Stimulated activated CD4-positive, alpha-beta T cell treated with anti-CD3 and anti-CD28 coated beads, Interleukin-4, amount 100 ng/mL, for 48 hours (primary cell): ENCODE results near the gene RPS6KA5.
"Not testable (repeated sequence)": the region's sequence is repeated elsewhere in the genome, so short reads cannot be mapped to it uniquely, and the experiment has no call there.

Experiments
- DNase-seq, 2 donors: peaks; one replicate each; pipeline ENCODE4 v3.0.0-alpha.2; 2020; ENCODE audit warnings: low read depth in 2 of 2

Gene RPS6KA5

DNA sequence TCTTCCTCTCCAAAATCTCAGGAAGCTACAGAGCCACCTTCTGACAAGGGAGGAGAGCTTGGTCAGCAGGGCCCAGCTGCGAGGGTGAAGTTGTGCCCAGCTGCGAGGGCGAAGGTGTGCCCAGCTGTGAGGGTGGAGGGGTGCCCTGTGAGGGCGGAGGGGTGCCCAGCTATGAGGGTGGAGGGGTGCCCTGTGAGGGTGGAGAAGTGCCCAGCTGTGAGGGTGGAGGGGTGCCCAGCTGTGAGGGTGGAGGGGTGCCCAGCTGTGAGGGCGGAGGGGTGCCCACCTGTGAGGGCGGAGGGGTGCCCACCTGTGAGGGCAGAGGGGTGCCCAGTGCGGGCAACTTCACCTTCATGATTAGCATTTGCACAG is 223.8 kb downstream of the RPS6KA5 start:
- DNase-seq, result no peak

DNA sequence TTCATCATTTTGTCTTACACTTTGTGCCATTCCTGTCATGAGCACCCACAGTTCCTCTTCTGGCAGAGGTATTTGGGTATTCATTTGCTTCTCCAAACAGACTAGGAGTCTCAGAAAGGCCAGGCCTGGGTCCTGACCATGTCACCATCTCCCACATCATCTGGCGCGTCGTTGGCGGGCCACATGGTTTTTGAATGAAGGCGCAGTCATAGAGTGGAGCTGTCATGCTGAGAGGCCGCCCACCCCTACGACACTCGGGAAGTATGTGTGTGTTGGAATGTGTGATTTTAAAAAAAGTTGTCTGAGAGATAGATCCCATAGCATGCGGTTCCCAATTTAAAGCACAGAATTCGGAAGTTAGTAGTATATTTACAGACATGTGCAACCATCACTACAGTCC is 228.6 kb downstream of the RPS6KA5 start:
- no peak for DNase-seq

DNA sequence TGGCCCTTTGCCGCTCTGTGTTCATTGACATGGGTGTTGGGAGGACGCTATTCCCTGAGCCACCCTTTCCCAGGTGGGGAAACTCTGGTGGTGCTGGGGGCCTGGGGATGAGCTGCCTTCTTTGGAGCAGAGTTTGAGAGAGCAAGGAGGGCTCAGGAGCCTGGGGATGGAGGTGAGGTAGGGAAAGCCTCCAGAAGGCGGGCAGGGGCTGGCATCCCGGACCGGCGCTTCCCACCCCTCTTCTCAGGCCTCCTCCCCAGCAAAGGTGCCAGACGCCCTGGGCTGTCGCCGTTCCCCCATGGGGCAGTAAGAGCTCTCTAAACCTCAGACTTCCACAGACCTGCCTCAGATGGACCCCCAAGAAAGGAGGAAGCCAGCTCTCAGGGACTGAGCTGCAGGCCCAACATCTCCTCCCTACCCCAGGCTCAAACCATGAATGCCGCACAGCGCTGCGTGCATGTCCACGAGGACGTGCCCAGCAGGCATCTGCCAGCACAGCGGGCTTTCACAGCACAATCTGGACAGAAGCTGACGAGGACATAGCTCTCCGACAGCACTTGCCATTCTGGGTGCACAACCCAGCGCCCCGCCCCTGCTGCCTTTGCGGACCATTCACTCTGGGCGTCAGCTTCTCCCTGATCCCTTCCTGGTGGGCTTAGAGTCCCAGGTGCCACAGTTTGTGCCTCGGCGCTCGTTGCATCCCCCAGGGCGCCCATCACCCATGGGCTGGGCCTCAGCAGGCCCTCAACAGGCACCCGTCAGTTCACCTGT is 229.3 kb downstream of the RPS6KA5 start:
- DNase-seq, result no peak

DNA sequence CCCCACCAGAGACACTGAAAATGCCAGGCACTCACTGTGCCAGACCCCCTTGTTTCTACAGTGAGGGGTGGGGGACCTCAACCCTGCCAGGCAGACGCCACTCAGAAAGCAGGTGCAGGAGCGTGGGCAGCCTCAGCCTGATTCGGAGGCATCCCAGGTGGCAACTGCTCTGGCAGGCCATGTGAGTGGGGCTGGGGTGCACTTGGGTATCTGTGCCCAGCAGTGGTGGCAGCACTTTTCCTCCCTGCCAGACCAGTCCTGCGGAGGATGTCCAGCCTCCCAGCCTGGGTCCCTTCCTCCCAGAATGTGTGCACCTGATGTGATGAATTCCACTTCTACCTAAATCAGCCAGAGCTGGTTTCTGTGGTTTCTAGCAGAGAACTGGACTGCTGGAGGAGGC is 230.8 kb downstream of the RPS6KA5 start:
- no peak for DNase-seq

DNA sequence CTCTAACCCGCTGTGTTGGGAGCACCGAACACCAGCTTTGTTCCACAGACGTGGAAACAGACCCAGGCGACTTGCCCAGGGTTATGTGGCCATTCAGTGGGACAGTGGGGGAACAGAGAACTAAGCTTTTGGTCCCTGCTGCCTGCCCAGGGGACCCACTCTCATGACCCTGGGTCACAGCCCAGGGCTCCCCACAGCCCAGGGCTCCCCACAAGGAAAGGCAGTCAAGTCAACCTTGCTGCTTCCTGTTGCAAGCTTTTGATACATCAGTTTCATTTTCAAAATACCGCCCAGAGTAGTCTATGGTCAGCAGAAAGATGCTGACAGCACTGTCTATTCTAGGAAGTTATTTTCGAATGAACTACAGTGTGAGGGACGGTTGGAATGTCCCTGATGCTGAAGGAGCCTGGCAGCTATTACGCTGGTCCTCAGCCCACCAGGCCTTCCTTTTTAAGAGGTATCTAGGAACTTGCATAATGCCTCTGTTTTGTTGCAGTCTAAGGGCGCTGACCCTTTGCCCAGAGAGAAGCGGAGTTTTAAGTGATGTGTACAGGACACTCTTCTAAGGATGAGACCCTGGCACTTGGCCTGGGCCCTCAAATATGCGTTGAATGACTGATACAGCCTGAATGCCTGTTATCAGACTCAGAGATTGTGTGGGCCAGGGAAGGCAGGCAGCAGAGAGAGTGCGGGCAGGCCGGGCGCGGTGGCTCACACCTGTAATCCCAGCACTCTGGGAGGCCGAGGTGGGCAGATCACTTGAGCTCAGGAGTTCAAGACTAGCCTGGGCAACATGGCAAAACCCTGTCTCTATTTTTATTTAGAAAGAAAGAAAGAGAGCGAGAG is 231.6 kb downstream of the RPS6KA5 start:
- DNase-seq, result no peak

DNA sequence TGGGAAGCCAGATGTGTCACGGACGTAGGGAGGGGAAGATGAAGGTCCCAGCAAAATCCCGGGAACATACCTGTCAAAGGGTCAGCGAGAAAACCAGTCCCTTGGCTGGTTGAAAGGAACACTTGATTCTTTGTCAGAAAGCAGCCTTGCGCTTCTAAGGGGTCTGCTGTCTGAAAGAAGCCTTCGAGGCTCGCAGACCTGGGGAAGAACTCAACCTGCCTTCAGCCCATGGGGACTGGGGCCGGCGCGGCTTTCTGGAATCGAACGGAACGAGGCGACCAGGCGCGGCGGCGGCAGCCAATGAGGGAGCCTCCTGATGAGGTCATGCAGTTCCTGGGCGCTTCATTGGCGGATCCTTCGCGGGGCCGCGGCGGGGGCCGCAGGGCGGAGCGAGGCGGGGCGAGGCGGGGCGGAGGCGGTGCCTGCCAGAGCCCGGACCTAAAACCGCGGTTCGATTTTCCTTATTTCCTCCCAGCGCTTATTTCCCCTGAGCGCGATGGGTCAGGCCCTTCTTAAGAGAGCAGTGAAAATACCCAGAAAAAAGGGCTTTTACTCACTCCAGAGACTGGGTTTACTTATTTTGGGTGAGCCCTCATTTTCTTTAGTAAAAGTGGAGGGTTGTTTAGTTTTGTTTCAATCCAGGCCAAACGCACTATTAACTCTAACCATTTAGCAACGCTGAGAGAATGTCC is 232.4 kb downstream of the RPS6KA5 start:
- peak; percentile 87 to 91 for DNase-seq

DNA sequence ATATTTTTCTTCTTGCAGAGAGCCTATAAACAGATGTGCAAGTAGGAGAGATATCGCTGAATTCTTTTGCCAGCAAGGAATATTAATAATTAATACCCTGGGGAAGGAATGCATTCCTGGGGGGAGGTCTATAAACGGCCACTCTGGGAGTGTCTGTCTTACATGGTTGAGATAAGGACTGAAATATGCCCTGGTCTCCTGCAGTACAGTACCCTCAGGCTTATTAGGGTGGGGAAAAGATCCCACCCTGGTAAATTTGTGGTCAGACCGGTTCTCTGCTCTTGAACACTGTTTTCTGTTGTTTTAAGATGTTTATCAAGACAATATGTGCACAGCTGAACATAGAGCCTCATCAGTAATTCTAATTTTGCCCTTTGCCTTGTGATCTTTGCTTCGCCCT is 236.9 kb downstream of the RPS6KA5 start:
- not testable (repeated sequence) for DNase-seq

DNA sequence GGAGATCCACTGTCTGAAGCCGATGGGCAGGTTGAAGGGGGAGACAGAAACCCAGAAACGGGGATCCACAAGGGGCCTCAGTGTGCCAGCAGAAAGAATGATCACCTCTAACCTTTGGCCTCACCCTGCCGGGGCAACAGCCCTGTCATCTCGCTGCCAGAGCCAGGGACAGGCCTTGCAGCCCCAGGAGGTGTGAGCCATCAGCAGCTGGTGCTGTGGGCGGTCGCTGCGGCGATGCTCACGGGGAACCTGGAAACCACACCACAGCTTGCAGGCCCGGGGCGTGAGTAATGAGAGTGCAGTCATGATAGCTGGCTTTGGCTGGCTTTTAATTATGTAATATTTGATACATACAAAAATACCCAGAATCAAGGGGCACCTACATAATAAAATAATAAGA is 239.5 kb downstream of the RPS6KA5 start:
- DNase-seq, result peak; percentile 69 to 76

DNA sequence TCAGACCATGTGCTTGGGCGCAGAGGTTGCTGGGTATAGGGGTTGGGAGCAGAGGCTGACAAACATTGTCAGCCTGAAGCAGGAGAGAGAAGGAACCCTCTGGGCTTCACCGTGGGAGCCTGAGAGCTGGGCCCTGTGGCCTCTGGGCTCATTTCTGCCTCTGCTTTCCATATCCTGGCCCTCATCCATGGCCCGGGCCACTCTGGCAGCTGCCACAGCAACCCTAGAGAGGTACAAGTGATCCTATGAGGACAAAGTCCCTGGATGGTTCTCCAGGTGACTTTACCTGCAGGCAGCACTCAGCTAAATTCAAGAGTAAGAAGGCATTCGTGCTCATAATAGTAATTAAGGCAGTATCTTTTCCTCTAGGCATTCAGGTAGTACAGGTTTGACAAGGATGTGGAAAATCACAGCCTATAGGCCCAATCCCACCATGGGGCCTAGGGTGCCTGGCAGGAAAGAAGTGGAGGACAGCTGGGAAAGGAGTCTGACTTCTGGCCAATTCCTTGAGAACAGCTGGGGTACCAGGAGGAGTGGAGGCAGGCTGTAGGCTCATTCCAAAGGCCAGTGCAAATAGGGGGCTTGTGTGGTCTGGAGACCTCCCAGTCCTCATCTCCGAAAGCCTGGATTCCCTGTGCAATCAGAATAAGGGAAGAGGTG is 240.6 kb downstream of the RPS6KA5 start:
- no peak for DNase-seq

DNA sequence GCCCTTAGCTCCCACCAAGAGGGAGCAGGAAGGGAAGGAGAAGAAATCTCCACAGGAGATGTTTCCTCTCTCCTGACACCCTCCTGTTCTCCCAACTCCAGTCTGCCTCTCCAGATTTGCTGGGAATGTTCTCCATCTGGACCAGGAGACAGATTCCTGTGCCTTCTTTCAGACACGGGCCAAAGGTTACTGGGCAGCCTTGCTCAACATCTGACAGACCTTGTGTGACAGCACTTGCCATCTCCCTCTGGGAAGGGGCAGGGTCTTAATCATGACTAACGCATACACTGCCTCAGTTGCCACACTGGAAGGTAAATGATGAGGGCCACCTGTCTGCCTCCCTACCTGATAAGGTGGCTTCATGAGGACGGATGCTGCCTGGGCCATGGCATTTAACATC is 241.7 kb downstream of the RPS6KA5 start:
- no peak for DNase-seq

DNA sequence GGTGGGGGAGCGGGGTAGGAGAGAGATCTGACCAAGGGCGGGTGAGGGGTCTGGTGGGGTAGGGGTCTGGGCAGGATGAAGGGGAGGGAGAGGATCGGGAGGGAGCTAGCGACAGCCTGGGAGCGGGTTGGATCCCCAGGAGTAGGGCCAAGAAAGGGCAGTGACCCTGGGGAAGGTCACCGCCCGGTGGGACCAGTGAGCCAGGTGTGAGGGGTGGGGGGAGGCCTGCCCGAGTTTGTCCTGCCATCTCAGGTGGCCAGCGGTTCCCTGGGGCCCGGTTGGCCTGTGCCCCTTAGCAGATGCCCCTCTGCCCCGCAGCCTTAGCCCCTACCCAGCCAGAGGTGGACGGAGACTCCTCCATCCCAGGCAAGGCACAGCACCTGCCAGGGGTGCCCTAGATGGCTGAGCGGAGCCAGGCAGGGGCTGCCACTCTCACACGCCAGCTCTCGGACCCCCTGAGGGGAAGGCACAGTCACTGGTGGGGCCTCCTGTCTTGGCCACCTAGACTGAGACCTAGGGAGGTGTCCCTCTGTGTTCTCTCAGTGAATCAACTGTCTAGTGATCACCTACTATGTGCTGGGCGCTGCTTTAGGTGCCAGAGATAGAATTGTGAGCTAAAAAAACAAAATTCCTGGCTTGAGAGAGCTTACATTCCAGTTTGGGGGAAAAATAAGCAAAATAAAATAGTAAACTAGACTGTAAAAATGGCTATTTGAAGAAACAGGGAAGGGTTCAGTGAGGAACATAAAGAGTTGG is 243.6 kb downstream of the RPS6KA5 start:
- no peak for DNase-seq

DNA sequence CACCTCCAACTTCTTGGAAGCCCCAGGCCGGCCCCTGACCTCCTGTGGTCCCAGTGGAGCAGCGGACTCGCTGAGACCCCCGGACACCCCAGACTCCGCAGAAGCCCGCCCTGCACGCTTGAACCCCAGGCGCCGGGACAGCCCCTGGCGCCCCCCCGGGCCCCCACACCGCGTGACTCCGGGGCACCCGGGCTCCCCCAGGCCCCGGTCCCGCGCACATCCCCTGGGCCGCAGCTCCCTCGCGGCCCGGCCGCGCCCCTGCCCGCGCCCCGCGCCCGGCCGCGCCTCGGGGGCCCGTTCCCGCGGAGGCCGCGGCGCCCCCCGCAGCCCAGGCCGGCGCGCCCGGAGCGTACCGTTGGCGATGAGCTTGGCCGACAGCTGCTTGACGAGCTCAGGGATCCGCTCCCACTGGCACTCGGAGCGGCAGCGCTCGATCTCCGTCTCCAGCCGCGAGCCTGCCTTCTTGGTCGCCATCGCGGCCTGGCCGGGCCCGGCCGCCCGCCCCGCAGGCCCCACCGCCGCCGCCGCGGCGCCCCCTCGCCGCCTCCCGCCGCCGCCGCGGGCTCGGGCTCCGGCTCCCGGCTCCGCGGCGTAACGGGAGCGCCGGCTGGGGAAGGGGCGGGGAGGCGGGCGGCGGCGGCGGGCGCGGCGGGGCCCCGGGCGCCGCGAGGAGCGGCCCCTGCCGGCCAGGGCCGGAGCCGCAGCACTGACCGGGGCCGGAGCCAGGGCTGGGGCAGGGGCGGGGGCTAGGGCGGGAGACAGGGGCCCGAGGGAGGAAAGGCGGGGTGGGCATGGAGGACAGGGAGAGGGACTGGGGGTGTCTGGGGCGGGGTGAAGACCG is 244.4 kb downstream of the RPS6KA5 start, which contains the start of gene TTC7B:
TTC7B (minus strand) TSS at position 609 of the 841 bp plus-strand sequence; CDS start at position 474, 135 bp downstream.
- DNase-seq, result peak in 1 of 2 donors; percentile 18

DNA sequence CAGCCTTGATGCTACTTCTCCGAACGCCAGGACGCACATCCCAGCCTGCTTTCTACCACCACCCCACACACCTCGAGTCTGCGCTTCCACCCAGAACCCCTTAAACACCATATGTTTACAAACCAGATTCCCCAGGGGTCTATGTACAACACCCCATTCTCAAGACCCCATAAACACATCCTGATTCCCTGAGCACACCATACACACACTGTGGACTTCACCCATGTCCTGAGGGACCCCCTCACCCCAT is 244.9 kb downstream of the RPS6KA5 start:
- no peak for DNase-seq

DNA sequence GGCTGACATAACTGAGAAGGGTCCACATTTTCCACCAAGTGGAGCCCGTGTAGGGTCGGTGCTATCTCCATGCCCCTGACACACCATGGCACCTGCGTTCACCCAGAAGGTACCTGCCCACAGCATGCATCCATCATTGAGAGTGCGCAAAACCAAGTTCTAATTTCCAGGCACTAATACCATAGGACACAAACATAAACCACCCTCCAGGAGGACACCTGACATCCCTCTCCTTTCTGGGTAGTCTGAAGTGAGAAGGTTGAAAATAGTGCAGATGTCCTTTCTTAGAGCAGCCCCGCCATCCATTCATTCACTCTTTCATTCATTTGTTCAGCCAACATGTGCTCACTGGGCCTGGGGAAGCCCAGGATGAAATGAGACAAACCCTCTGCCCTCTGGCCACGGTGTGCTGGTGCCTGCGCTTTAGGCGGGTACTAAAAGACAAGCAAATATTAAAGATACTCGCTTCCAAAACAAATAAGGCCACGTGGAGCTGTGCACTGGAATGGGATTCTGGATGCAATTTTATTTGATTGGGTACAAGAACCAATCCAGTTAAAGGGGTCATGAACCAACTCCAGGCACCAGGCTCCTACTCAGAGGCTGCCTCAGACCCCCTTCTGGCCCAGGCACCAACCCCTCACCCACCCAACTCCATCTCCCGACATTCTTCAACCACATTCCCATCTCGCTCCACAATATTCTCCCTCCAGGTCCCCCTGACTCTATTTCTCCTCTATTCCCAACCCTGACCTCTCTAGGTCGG is 245.5 kb downstream of the RPS6KA5 start:
- DNase-seq, result no peak

DNA sequence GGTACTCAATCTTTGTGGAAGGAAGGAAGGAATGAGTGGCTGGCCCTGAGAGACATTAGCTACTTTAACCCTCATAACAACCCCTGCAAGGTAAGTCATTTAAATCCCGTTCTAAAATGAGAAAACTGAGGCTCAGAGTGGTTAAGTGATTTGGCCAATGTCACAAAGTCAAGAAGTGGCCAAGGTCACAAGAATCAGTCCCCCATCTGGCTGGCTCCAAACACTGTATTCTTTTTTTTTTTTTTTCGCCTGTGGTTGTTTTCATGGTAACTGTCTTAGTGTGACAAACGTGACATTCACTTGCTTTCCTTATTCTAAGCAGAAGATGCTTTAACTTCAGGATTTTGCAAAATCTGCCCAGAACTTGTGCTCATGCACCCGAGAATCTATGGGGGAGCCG is 247.0 kb downstream of the RPS6KA5 start:
- no peak for DNase-seq

DNA sequence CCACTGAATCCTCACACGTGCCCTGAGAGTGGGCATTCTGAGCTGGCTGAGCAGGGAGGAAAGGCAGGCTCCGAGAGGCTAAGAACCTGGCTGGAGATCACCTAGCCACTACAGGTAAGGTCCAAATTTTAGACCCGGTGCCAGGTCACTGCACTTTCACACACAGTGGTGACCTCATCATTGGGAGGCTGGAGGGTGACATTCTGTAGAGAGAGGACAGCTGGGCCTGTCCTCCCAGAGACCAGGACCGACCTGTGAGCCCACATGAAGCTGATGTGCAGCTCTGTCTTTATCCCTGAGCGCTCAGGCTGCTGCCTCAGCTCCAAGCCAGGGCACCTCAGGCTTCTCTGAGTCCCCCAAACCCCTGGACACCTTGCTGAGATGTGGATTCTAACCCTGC is 248.3 kb downstream of the RPS6KA5 start:
- no peak for DNase-seq

DNA sequence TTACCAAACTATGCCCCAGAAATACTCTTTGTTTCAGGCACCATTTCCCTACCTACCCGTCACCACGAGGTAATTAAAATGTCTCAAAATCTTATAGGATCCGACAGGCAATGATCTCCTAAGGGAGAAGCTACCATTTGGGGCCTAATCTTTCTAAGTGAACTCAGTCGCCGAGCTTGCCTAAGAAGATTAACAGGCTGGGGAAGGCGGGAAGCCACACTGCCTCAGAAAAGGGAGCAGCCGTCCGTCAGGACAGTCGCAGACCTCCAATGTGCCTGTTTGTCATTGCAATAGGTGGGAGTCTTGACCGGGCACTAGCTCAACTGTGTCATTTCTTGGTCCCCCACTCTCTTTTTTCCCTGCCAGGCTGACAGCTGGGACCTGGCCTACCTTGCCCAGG is 248.8 kb downstream of the RPS6KA5 start:
- no peak for DNase-seq

DNA sequence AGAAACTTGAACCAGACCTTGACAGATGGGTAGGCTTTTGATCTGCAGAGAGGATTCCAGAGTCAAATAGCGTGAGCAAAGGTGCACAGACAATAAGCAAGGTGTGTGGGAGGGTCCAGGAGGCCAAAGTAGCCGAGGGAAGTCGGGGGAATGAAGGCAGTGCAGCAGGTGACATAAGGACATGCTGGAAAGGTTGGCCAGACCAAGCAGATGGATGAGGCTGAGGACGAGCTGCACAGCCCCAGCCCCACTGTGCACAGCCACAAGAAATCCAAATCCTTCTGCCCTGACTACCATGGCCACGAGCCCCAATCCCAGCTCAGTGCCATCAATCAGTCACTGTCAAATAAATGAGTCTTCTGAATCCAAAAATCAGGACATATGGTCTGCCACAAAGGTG is 249.6 kb downstream of the RPS6KA5 start:
- DNase-seq, result no peak

DNA sequence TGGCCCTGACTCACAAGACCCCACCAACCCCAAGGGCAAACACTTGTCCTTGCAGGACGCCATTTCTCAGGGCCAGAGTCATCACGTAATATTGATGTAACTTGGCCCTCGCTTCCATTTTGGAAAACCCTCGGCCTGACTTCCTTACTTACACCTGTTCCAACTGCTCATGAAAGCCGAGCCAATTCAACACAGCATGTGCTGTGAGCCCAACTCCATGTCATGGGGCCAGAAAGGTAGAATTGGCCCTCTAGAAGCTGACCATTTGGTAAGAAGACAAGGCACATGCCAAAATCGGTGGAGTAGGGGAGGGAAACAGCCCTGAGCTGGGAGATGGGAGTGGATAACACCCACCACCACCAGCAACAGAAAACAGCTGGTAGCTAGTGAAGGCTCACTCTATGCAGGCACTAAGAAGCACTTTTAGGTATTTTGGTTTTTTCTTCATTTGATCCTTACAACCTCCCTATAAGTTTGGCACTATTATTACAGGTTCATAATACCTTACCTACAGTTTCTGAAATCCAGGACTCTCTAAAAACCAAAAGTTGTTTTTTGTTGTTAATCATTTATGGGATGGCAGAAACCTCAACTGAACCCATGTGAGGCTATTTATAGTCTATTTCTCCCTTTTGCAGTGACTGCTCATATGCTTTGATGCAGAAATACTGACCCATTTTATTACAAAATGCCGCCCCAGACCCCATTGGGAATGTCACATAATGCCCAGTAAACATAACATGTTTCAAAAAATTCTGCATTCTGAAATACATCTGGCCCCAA is 250.7 kb downstream of the RPS6KA5 start:
- no peak for DNase-seq
